SK-N-MC (cell line): ENCODE measurements around the gene APP.
"Not testable (repeated sequence)": the region's sequence is repeated elsewhere in the genome, so short reads cannot be mapped to it uniquely, and the experiment has no call there.

Experiments
- DNase-seq: peaks from one replicate; pipeline ENCODE4 v3.0.0-alpha.2; 2011; ENCODE audit warnings: low read depth, low spot score
- H3K27ac ChIP-seq: fragments of 200-600 bp; sonication (generic); 2 replicates; pipeline ENCODE4 v1.5.1; 2016; ENCODE audit warnings: mixed run types
- H3K36me3 ChIP-seq: fragments of 200-600 bp; sonication (generic); 2 replicates; pipeline ENCODE4 v1.6.1; 2017; ENCODE audit warnings: antibody characterized with exemption, low read length, mixed read lengths; ENCODE audit not compliant: insufficient read depth
- H3K4me3 ChIP-seq: fragments of 200-600 bp; sonication (generic); 2 replicates; pipeline ENCODE4 v1.5.1; 2016
- H3K9ac ChIP-seq: fragments of 200-600 bp; sonication (generic); 2 replicates; pipeline ENCODE4 v1.8.0; 2017; ENCODE audit warnings: mixed run types, mixed read lengths; ENCODE audit not compliant: insufficient read length
- H3K9me3 ChIP-seq: fragments of 200-600 bp; sonication (generic); 2 replicates; pipeline ENCODE4 v1.6.1; 2017; ENCODE audit warnings: low read depth, mild to moderate bottlenecking, antibody characterized with exemption, low read length, moderate library complexity, mixed read lengths
- EZH2 ChIP-seq: fragments of 200-600 bp; sonication (generic); IDR thresholded peaks from one replicate; pipeline ENCODE4 v1.6.1; 2017; ENCODE audit warnings: antibody characterized with exemption
- FOXP2 ChIP-seq: optimal IDR thresholded peaks from 2 replicates; pipeline ENCODE3; 2011; ENCODE audit warnings: mild to moderate bottlenecking, moderate library complexity; ENCODE audit not compliant: insufficient read depth; ENCODE audit errors: extremely low read length, control extremely low read depth
- POLR2AphosphoS5 ChIP-seq: IDR thresholded peaks from 2 replicates; pipeline ENCODE4 v1.6.1; 2012; ENCODE audit warnings: mild to moderate bottlenecking, low read depth, low read length, borderline replicate concordance

The APP gene

GRCh38 chr21:26028183-26028582 lies 142.4 kb downstream of the APP start:
- TF ChIP-seq FOXP2 (no peak), POLR2AphosphoS5 (no peak), EZH2 (no peak)
- Histone ChIP-seq H3K9me3 (no peaks in the 10 kb centered on the region), H3K9ac (no peak overlapping the region), H3K4me3 (no peak overlapping the region), H3K36me3 (peaks cover 42% of the 10 kb centered on the region), H3K27ac (no peak overlapping the region)
- no peak for DNase-seq

- Histone ChIP-seq H3K9ac (no peak overlapping the region), H3K4me3 (no peak overlapping the region), H3K36me3 (peaks cover 38% of the 10 kb centered on the region), H3K27ac (no peak overlapping the region), H3K9me3 (no peaks in the 10 kb centered on the region)
- TF ChIP-seq EZH2 (no peak), FOXP2 (no peak), POLR2AphosphoS5 (no peak)
- no peak for DNase-seq
Observed at GRCh38 chr21:26027696-26028095, 142.9 kb downstream of the APP start.

GRCh38 chr21:26025536-26026512 lies 144.7 kb downstream of the APP start:
- no peak for DNase-seq
- no peak overlapping the region for H3K9ac ChIP-seq
- TF ChIP-seq POLR2AphosphoS5 (no peak), FOXP2 (no peak), EZH2 (no peak)
- H3K9me3 ChIP-seq, result no peaks in the 10 kb centered on the region
- H3K36me3 ChIP-seq, result peaks cover 40% of the 10 kb centered on the region
- no peak overlapping the region for H3K4me3 ChIP-seq
- H3K27ac ChIP-seq, result no peak overlapping the region

GRCh38 chr21:26023406-26023805 lies 147.2 kb downstream of the APP start:
- H3K27ac ChIP-seq, H3K4me3 ChIP-seq, H3K9me3 ChIP-seq, H3K9ac ChIP-seq, DNase-seq: not testable (repeated sequence)
- peaks cover 41% of the 10 kb centered on the region for H3K36me3 ChIP-seq

GRCh38 chr21:26022598-26023337 lies 147.8 kb downstream of the APP start:
- not testable (repeated sequence) for DNase-seq, H3K27ac ChIP-seq, H3K9ac ChIP-seq, H3K4me3 ChIP-seq, H3K9me3 ChIP-seq
- H3K36me3 ChIP-seq, result peaks cover 46% of the 10 kb centered on the region

GRCh38 chr21:26020510-26020909 lies 150.1 kb downstream of the APP start:
- TF ChIP-seq EZH2 (no peak), POLR2AphosphoS5 (no peak), FOXP2 (no peak)
- no peak for DNase-seq
- Histone ChIP-seq H3K36me3 (peaks cover 46% of the 10 kb centered on the region), H3K9me3 (no peaks in the 10 kb centered on the region), H3K9ac (no peak overlapping the region), H3K27ac (no peak overlapping the region), H3K4me3 (no peak overlapping the region)

GRCh38 chr21:26020081-26020480 lies 150.5 kb downstream of the APP start:
- Histone ChIP-seq H3K36me3 (peaks cover 44% of the 10 kb centered on the region), H3K9ac (no peak overlapping the region), H3K9me3 (no peaks in the 10 kb centered on the region), H3K27ac (no peak overlapping the region), H3K4me3 (no peak overlapping the region)
- TF ChIP-seq POLR2AphosphoS5, result no peak
- TF ChIP-seq FOXP2, result no peak
- no peak for TF ChIP-seq EZH2
- no peak for DNase-seq

- TF ChIP-seq POLR2AphosphoS5 (no peak), EZH2 (no peak)
- no peak for DNase-seq
- no peak overlapping the region for H3K9ac ChIP-seq
- no peak overlapping the region for H3K4me3 ChIP-seq
- H3K27ac ChIP-seq, result no peak overlapping the region
- no peaks in the 10 kb centered on the region for H3K9me3 ChIP-seq
- H3K36me3 ChIP-seq, result peaks cover 47% of the 10 kb centered on the region
Observed at GRCh38 chr21:26019236-26019635, 151.3 kb downstream of the APP start.

- no peak for DNase-seq
- Histone ChIP-seq H3K9ac (no peak overlapping the region), H3K9me3 (no peaks in the 10 kb centered on the region), H3K27ac (no peak overlapping the region), H3K36me3 (peaks cover 22% of the 10 kb centered on the region), H3K4me3 (no peak overlapping the region)
- no peak for TF ChIP-seq POLR2AphosphoS5
- TF ChIP-seq FOXP2, result no peak
- no peak for TF ChIP-seq EZH2
Observed at GRCh38 chr21:26013970-26014369, 156.6 kb downstream of the APP start.

- H3K9me3 ChIP-seq, H3K4me3 ChIP-seq, H3K9ac ChIP-seq, H3K27ac ChIP-seq, DNase-seq: not testable (repeated sequence)
- H3K36me3 ChIP-seq, result peaks cover 10% of the 10 kb centered on the region
Observed at GRCh38 chr21:26012482-26012881, 158.1 kb downstream of the APP start.
